ENCODE data around the gene C1orf21.
A peak's percentile ranks its signal among the peaks of the same experiment; 100 is the strongest.

The C1orf21 gene

GRCh38 chr1:184406479-184406878 is 19.6 kb downstream of the C1orf21 start:
- H3K4me3 ChIP-seq (ENCODE audit: low read length): no peak overlapping the region
- no peak overlapping the region for H3K56ac ChIP-seq (ENCODE audit: low read length)
- H2BK120ac ChIP-seq (ENCODE audit: low read depth, low read length): no peak overlapping the region
- H3K36me3 ChIP-seq (ENCODE audit: control insufficient read depth, insufficient read depth, low read length): no peaks in the 10 kb centered on the region
- no peaks in the 10 kb centered on the region for H3K79me1 ChIP-seq (ENCODE audit: low read length)
- H4K8ac ChIP-seq (ENCODE audit: low read depth, low read length): no peak overlapping the region
- no peak overlapping the region for H2AK5ac ChIP-seq (ENCODE audit: low read length)
- no peak overlapping the region for H3K4ac ChIP-seq (ENCODE audit: low read depth, low read length)
- peaks cover 8% of the 10 kb centered on the region for H3K4me1 ChIP-seq (ENCODE audit: control insufficient read depth, low read depth, low read length)
- no peaks in the 10 kb centered on the region for H3K79me2 ChIP-seq (ENCODE audit: control insufficient read depth, insufficient read depth, low read length)
- H3K18ac ChIP-seq (ENCODE audit: low read length): no peak overlapping the region
- no peak overlapping the region for H3K27ac ChIP-seq (ENCODE audit: low read depth, low read length)
- no peak for DNase-seq
- H2BK15ac ChIP-seq (replicated peaks; ENCODE audit: low read depth): no peak overlapping the region
- H3K9ac ChIP-seq (ENCODE audit: low read length): no peak overlapping the region
- H2BK5ac ChIP-seq (ENCODE audit: low read length): no peak overlapping the region
- H3K27me3 ChIP-seq (ENCODE audit: insufficient read depth, low read length, poor library complexity): no peaks in the 10 kb centered on the region
- no peak overlapping the region for H3K23ac ChIP-seq (ENCODE audit: low read length)
- H4K5ac ChIP-seq (ENCODE audit: low read length): no peak overlapping the region
- no peak overlapping the region for H3K4me2 ChIP-seq (ENCODE audit: low read length)

- Histone ChIP-seq H4K5ac (ENCODE audit: low read length) (no peak overlapping the region), H3K4me2 (ENCODE audit: low read length) (no peak overlapping the region), H3K36me3 (ENCODE audit: control insufficient read depth, insufficient read depth, low read length) (no peaks in the 10 kb centered on the region), H3K4me1 (ENCODE audit: control insufficient read depth, low read depth, low read length) (peaks cover 8% of the 10 kb centered on the region), H2BK120ac (ENCODE audit: low read depth, low read length) (no peak overlapping the region), H4K8ac (ENCODE audit: low read depth, low read length) (no peak overlapping the region), H2BK15ac (replicated peaks; ENCODE audit: low read depth) (no peak overlapping the region), H3K9ac (ENCODE audit: low read length) (no peak overlapping the region), H3K27ac (ENCODE audit: low read depth, low read length) (no peak overlapping the region), H3K56ac (ENCODE audit: low read length) (no peak overlapping the region), H3K4me3 (ENCODE audit: low read length) (no peak overlapping the region), H3K23ac (ENCODE audit: low read length) (no peak overlapping the region), H2AK5ac (ENCODE audit: low read length) (no peak overlapping the region), H2BK5ac (ENCODE audit: low read length) (no peak overlapping the region), H3K27me3 (ENCODE audit: insufficient read depth, low read length, poor library complexity) (no peaks in the 10 kb centered on the region), H3K79me1 (ENCODE audit: low read length) (no peaks in the 10 kb centered on the region), H3K18ac (ENCODE audit: low read length) (peak overlapping the region; percentile 75), H3K79me2 (ENCODE audit: control insufficient read depth, insufficient read depth, low read length) (no peaks in the 10 kb centered on the region), H3K4ac (ENCODE audit: low read depth, low read length) (no peak overlapping the region)
- no CpG with 5 or more reads among the region's 5 CpGs for WGBS (ENCODE audit: extremely low coverage, insufficient coverage, low lambda C conversion rate)
- DNase-seq: no peak
Observed at GRCh38 chr1:184407816-184408510, 21.1 kb downstream of the C1orf21 start.

- Histone ChIP-seq H3K27me3 (ENCODE audit: insufficient read depth, low read length, poor library complexity) (no peaks in the 10 kb centered on the region), H3K18ac (ENCODE audit: low read length) (no peak overlapping the region), H4K8ac (ENCODE audit: low read depth, low read length) (no peak overlapping the region), H2BK15ac (replicated peaks; ENCODE audit: low read depth) (no peak overlapping the region), H3K79me2 (ENCODE audit: control insufficient read depth, insufficient read depth, low read length) (no peaks in the 10 kb centered on the region), H3K79me1 (ENCODE audit: low read length) (no peaks in the 10 kb centered on the region), H2BK120ac (ENCODE audit: low read depth, low read length) (no peak overlapping the region), H3K23ac (ENCODE audit: low read length) (no peak overlapping the region), H2AK5ac (ENCODE audit: low read length) (no peak overlapping the region), H4K5ac (ENCODE audit: low read length) (no peak overlapping the region), H3K27ac (ENCODE audit: low read depth, low read length) (no peak overlapping the region), H3K4me2 (ENCODE audit: low read length) (no peak overlapping the region), H3K4me1 (ENCODE audit: control insufficient read depth, low read depth, low read length) (peaks cover 8% of the 10 kb centered on the region), H3K4me3 (ENCODE audit: low read length) (no peak overlapping the region), H3K56ac (ENCODE audit: low read length) (no peak overlapping the region), H3K36me3 (ENCODE audit: control insufficient read depth, insufficient read depth, low read length) (no peaks in the 10 kb centered on the region), H3K4ac (ENCODE audit: low read depth, low read length) (no peak overlapping the region), H3K9ac (ENCODE audit: low read length) (no peak overlapping the region), H2BK5ac (ENCODE audit: low read length) (no peak overlapping the region)
- no CpG with 5 or more reads among the region's 2 CpGs for WGBS (ENCODE audit: extremely low coverage, insufficient coverage, low lambda C conversion rate)
- peak; percentile 88 for DNase-seq
Observed at GRCh38 chr1:184408580-184408979, 21.8 kb downstream of the C1orf21 start.

DNA sequence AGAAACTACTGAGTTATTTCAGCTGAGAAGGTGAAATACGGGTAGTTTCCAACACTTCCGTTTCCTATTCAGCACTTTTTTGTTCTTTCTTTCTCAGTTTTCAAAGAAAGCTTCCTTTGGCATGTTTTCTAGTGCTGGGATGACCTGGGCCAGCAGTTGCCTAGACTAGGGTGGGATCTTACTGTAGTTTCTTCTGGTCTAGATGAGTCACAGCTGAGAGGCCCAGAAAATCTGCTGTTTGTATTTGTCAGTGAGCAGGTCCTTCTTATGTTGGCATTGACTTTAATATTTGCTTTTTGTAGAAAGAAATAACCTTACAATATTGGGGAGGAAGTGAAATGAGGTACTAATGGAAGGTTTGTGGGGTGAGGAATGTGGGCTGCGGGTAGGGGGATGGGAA is 22.2 kb downstream of the C1orf21 start:
- H3K56ac ChIP-seq (ENCODE audit: low read length): no peak overlapping the region
- H3K4ac ChIP-seq (ENCODE audit: low read depth, low read length): peak overlapping the region; percentile 10
- H3K4me3 ChIP-seq (ENCODE audit: low read length): no peak overlapping the region
- H2BK5ac ChIP-seq (ENCODE audit: low read length): no peak overlapping the region
- no peaks in the 10 kb centered on the region for H3K79me2 ChIP-seq (ENCODE audit: control insufficient read depth, insufficient read depth, low read length)
- no peak overlapping the region for H3K18ac ChIP-seq (ENCODE audit: low read length)
- no peaks in the 10 kb centered on the region for H3K79me1 ChIP-seq (ENCODE audit: low read length)
- no peaks in the 10 kb centered on the region for H3K36me3 ChIP-seq (ENCODE audit: control insufficient read depth, insufficient read depth, low read length)
- peaks cover 8% of the 10 kb centered on the region for H3K4me1 ChIP-seq (ENCODE audit: control insufficient read depth, low read depth, low read length)
- H3K23ac ChIP-seq (ENCODE audit: low read length): no peak overlapping the region
- H2AK5ac ChIP-seq (ENCODE audit: low read length): no peak overlapping the region
- no peak overlapping the region for H3K9ac ChIP-seq (ENCODE audit: low read length)
- no peaks in the 10 kb centered on the region for H3K27me3 ChIP-seq (ENCODE audit: insufficient read depth, low read length, poor library complexity)
- no CpG with 5 or more reads among the region's 3 CpGs for WGBS (ENCODE audit: extremely low coverage, insufficient coverage, low lambda C conversion rate)
- no peak overlapping the region for H2BK15ac ChIP-seq (replicated peaks; ENCODE audit: low read depth)
- no peak for DNase-seq
- H3K4me2 ChIP-seq (ENCODE audit: low read length): no peak overlapping the region
- no peak overlapping the region for H4K5ac ChIP-seq (ENCODE audit: low read length)
- H4K8ac ChIP-seq (ENCODE audit: low read depth, low read length): no peak overlapping the region
- no peak overlapping the region for H3K27ac ChIP-seq (ENCODE audit: low read depth, low read length)
- no peak overlapping the region for H2BK120ac ChIP-seq (ENCODE audit: low read depth, low read length)

GRCh38 chr1:184412472-184412871 is 25.6 kb downstream of the C1orf21 start:
- Histone ChIP-seq H3K4me3 (ENCODE audit: low read length) (no peak overlapping the region), H3K27me3 (ENCODE audit: insufficient read depth, low read length, poor library complexity) (no peaks in the 10 kb centered on the region), H3K4ac (ENCODE audit: low read depth, low read length) (no peak overlapping the region), H4K5ac (ENCODE audit: low read length) (no peak overlapping the region), H4K8ac (ENCODE audit: low read depth, low read length) (no peak overlapping the region), H3K79me2 (ENCODE audit: control insufficient read depth, insufficient read depth, low read length) (no peaks in the 10 kb centered on the region), H3K4me2 (ENCODE audit: low read length) (no peak overlapping the region), H3K36me3 (ENCODE audit: control insufficient read depth, insufficient read depth, low read length) (no peaks in the 10 kb centered on the region), H3K56ac (ENCODE audit: low read length) (no peak overlapping the region), H2BK120ac (ENCODE audit: low read depth, low read length) (no peak overlapping the region), H2BK15ac (replicated peaks; ENCODE audit: low read depth) (no peak overlapping the region), H3K79me1 (ENCODE audit: low read length) (no peaks in the 10 kb centered on the region), H2AK5ac (ENCODE audit: low read length) (no peak overlapping the region), H2BK5ac (ENCODE audit: low read length) (no peak overlapping the region), H3K9ac (ENCODE audit: low read length) (no peak overlapping the region), H3K27ac (ENCODE audit: low read depth, low read length) (no peak overlapping the region), H3K4me1 (ENCODE audit: control insufficient read depth, low read depth, low read length) (peaks cover 8% of the 10 kb centered on the region), H3K18ac (ENCODE audit: low read length) (no peak overlapping the region), H3K23ac (ENCODE audit: low read length) (no peak overlapping the region)
- WGBS (ENCODE audit: extremely low coverage, insufficient coverage, low lambda C conversion rate): no CpG with 5 or more reads among the region's 1 CpG
- DNase-seq: no peak

GRCh38 chr1:184416481-184416880 is 29.7 kb downstream of the C1orf21 start:
- Histone ChIP-seq H3K4ac (ENCODE audit: low read depth, low read length) (no peak overlapping the region), H3K4me3 (ENCODE audit: low read length) (no peak overlapping the region), H3K4me1 (ENCODE audit: control insufficient read depth, low read depth, low read length) (no peaks in the 10 kb centered on the region), H3K27me3 (ENCODE audit: insufficient read depth, low read length, poor library complexity) (no peaks in the 10 kb centered on the region), H3K56ac (ENCODE audit: low read length) (no peak overlapping the region), H4K8ac (ENCODE audit: low read depth, low read length) (no peak overlapping the region), H3K23ac (ENCODE audit: low read length) (no peak overlapping the region), H3K18ac (ENCODE audit: low read length) (no peak overlapping the region), H3K27ac (ENCODE audit: low read depth, low read length) (no peak overlapping the region), H3K4me2 (ENCODE audit: low read length) (no peak overlapping the region), H3K9ac (ENCODE audit: low read length) (no peak overlapping the region), H3K36me3 (ENCODE audit: control insufficient read depth, insufficient read depth, low read length) (no peaks in the 10 kb centered on the region), H3K79me1 (ENCODE audit: low read length) (no peaks in the 10 kb centered on the region), H4K5ac (ENCODE audit: low read length) (no peak overlapping the region), H3K79me2 (ENCODE audit: control insufficient read depth, insufficient read depth, low read length) (no peaks in the 10 kb centered on the region), H2BK15ac (replicated peaks; ENCODE audit: low read depth) (no peak overlapping the region), H2BK120ac (ENCODE audit: low read depth, low read length) (no peak overlapping the region), H2AK5ac (ENCODE audit: low read length) (no peak overlapping the region), H2BK5ac (ENCODE audit: low read length) (no peak overlapping the region)
- DNase-seq: no peak
- no CpG with 5 or more reads among the region's 2 CpGs for WGBS (ENCODE audit: extremely low coverage, insufficient coverage, low lambda C conversion rate)

Data from mesendoderm (in vitro differentiated cells).